Stomach smooth muscle (tissue), 2 donors: Measurements from ENCODE around the gene SEMA3E.
A peak's percentile ranks its signal among the peaks of the same experiment; 100 is the strongest.

ENCODE experiments used
- H3K27ac ChIP-seq: one replicate; pipeline ENCODE4 v1.7.0; 2013; ENCODE audit warnings: mild to moderate bottlenecking, low read length, inconsistent platforms
- H3K27me3 ChIP-seq, 2 donors: one replicate each; pipeline ENCODE4 v1.7.0; 2013; ENCODE audit warnings: low read length in 2 of 2; ENCODE audit not compliant: insufficient read depth in 2 of 2, control insufficient read depth in 1 of 2
- H3K36me3 ChIP-seq, 2 donors: one replicate each; pipeline ENCODE4 v1.7.0; 2013; ENCODE audit warnings: low read length in 2 of 2; ENCODE audit not compliant: control insufficient read depth in 2 of 2, insufficient read depth in 2 of 2
- H3K4me1 ChIP-seq: one replicate; pipeline ENCODE4 v1.7.0; 2013; ENCODE audit warnings: low read length; ENCODE audit not compliant: control insufficient read depth, insufficient read depth
- H3K4me3 ChIP-seq, 2 donors: one replicate each; pipeline ENCODE4 v1.7.0; 2013; ENCODE audit warnings: low read length in 2 of 2
- H3K9ac ChIP-seq, 2 donors: one replicate each; pipeline ENCODE4 v1.7.0; 2013; ENCODE audit warnings: low read length in 2 of 2, mild to moderate bottlenecking in 1 of 2
- H3K9me3 ChIP-seq, 2 donors: one replicate each; pipeline ENCODE4 v1.7.0; 2013; ENCODE audit warnings: low read length in 2 of 2; ENCODE audit not compliant: control insufficient read depth in 2 of 2
- donor health status: healthy.
- donor health status: Pancreatic carcinoma.

SEMA3E gene

GRCh38 chr7:83648464-83649241 lies at the start of gene SEMA3E:
SEMA3E (minus strand) TSS chr7:83649139.
- Histone ChIP-seq H3K27ac (no peak within 1 kb of the TSS), H3K27me3 (no peaks in the 10 kb centered on the region), H3K36me3 (no peaks in the 10 kb centered on the region), H3K4me1 (no peaks in the 10 kb centered on the region), H3K9ac (peak within 1 kb of the TSS; percentile 38 to 72), H3K4me3 (peak within 1 kb of the TSS; percentile 76 to 82), H3K9me3 (no peaks in the 10 kb centered on the region)

GRCh38 chr7:83697804-83698530 lies 49.0 kb upstream of the SEMA3E start:
- Histone ChIP-seq H3K27ac (no peak overlapping the region), H3K36me3 (no peaks in the 10 kb centered on the region), H3K27me3 (no peaks in the 10 kb centered on the region), H3K9ac (no peak overlapping the region), H3K4me1 (peaks cover 3% of the 10 kb centered on the region), H3K9me3 (no peaks in the 10 kb centered on the region), H3K4me3 (no peak overlapping the region)

DNA sequence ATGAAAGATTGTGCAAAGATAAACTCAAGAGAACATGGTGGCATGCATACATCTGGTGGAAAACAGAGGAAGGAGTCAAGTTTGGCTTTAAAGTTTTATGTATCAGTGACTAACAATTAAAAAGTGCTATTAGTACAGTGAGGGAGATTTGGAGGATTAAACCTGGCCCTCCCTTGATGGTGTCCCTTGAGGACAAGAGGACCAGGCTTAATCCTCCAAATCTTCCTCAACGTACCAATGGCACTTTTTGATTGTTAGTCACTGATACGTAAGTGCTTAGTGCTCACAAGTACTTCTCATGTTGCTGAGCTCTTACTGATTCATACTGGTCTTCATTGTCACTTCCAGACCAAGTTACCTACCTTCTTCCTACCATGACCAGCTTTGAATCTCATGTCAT lies 47.2 kb upstream of the SEMA3E start:
- no peak overlapping the region for H3K4me3 ChIP-seq
- H3K4me1 ChIP-seq: no peaks in the 10 kb centered on the region
- H3K9ac ChIP-seq: no peak overlapping the region
- no peaks in the 10 kb centered on the region for H3K9me3 ChIP-seq
- H3K27me3 ChIP-seq: no peaks in the 10 kb centered on the region
- H3K27ac ChIP-seq: no peak overlapping the region
- no peaks in the 10 kb centered on the region for H3K36me3 ChIP-seq

GRCh38 chr7:83695128-83695960 lies 46.4 kb upstream of the SEMA3E start:
- H3K9ac ChIP-seq: no peak overlapping the region
- no peaks in the 10 kb centered on the region for H3K9me3 ChIP-seq
- H3K4me1 ChIP-seq: no peaks in the 10 kb centered on the region

DNA sequence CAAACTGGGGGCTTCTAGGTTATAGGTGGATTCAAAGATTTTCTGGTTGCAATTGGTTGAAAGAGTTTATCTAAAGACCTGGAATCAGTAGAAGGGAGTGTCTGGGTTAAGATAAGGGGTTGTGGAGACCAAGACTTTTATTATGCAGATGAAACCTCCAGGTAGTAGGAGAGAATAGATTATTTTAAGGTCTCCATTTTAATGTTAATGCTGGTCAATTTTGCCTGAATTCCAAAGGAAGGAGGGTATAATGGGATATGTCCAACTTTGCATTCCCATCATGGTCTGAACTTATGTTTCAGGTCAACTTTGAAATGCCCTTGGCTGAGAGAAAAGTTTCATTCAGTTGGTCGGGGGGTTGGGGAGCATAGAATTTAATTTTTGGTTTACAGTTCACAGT lies 44.3 kb upstream of the SEMA3E start:
- no peaks in the 10 kb centered on the region for H3K9me3 ChIP-seq
- no peak overlapping the region for H3K4me3 ChIP-seq
- H3K36me3 ChIP-seq: no peaks in the 10 kb centered on the region
- H3K9ac ChIP-seq: no peak overlapping the region
- no peaks in the 10 kb centered on the region for H3K27me3 ChIP-seq
- H3K27ac ChIP-seq: no peak overlapping the region
- H3K4me1 ChIP-seq: no peaks in the 10 kb centered on the region

More at GRCh38 chr7:83695128-83695960, 46.4 kb upstream of the SEMA3E start:
- no peak overlapping the region for H3K4me3 ChIP-seq
- H3K36me3 ChIP-seq: no peaks in the 10 kb centered on the region
- H3K27me3 ChIP-seq: no peaks in the 10 kb centered on the region
- no peak overlapping the region for H3K27ac ChIP-seq

DNA sequence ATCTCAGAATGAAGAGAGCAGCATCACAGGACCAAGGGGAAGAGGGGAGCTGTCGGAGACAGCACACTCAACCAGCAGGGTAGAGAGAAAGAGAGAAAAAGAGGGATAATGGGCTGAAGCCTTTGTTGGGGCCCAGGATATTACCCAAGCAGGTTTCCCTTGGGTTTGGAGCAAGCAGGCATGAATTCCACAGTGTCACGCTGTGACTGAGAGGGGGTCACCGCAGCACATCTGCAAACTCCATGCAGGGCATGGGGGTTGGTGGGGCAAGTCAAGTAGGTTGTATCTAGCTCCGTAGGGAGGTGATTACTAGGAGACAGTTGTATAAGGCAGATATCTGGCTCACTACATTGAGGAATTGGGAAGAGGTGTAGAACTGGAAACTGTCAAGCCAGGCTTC lies 42.2 kb upstream of the SEMA3E start:
- Histone ChIP-seq H3K4me1 (no peaks in the 10 kb centered on the region), H3K4me3 (no peak overlapping the region), H3K27ac (no peak overlapping the region), H3K9me3 (no peaks in the 10 kb centered on the region), H3K36me3 (no peaks in the 10 kb centered on the region), H3K27me3 (no peaks in the 10 kb centered on the region), H3K9ac (no peak overlapping the region)

GRCh38 chr7:83689855-83690254 lies 40.9 kb upstream of the SEMA3E start:
- no peaks in the 10 kb centered on the region for H3K36me3 ChIP-seq
- no peak overlapping the region for H3K9ac ChIP-seq
- no peaks in the 10 kb centered on the region for H3K27me3 ChIP-seq
- H3K4me3 ChIP-seq: no peak overlapping the region
- H3K9me3 ChIP-seq: no peaks in the 10 kb centered on the region
- no peak overlapping the region for H3K27ac ChIP-seq
- no peaks in the 10 kb centered on the region for H3K4me1 ChIP-seq

- Histone ChIP-seq H3K36me3 (no peaks in the 10 kb centered on the region), H3K9me3 (no peaks in the 10 kb centered on the region), H3K27me3 (no peaks in the 10 kb centered on the region), H3K9ac (no peak overlapping the region), H3K4me3 (no peak overlapping the region), H3K4me1 (no peaks in the 10 kb centered on the region), H3K27ac (no peak overlapping the region)
Observed at GRCh38 chr7:83686416-83686815, 37.5 kb upstream of the SEMA3E start.

DNA sequence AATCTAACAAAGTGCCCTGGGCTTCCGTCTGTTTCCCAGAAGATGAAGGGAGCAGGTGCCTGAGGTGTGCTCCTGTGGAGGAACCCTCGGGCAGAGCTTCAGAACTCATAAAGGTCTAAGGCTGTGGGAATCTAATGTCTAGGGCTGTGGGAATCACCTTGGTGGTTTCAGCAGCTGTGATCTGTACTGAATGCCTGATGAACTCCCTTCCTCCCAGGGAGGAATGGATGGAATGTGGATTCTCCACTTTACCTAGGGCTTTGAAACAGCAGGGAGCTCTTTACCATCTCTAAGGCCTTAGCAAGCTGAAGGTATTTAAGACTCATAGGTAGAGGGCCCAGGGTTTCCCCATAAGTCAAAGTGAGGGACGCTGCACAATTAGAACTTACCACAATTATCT lies 36.0 kb upstream of the SEMA3E start:
- no peaks in the 10 kb centered on the region for H3K9me3 ChIP-seq
- no peak overlapping the region for H3K27ac ChIP-seq
- no peaks in the 10 kb centered on the region for H3K27me3 ChIP-seq
- H3K4me3 ChIP-seq: no peak overlapping the region
- no peaks in the 10 kb centered on the region for H3K36me3 ChIP-seq
- H3K9ac ChIP-seq: no peak overlapping the region
- no peaks in the 10 kb centered on the region for H3K4me1 ChIP-seq

DNA sequence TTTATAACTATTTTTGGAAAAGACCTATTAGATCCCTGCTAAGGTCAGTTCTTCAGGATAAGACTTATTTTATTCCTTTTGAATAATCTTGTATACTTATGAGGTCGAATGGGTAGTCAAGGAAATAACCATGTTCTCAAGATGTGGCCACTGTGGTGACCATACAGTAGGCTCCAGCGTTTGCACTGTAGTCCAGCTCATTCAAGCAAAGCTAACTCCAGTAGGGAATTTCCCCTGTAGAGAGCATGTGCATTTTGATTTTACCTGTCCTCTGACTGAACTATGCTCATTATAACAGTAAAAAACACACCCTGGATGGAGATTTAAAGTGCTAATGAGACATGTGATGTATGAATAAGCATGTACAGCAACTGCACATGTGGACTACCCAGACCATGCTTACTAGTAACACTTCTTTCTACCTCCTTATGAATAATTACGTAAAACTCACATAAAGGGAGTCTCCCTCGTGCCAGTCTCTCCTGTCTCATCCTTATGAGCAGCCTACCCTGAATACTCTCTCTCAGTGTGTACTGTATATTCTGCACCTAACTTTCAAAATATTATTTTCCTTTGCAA lies 32.4 kb upstream of the SEMA3E start:
- Histone ChIP-seq H3K27ac (no peak overlapping the region), H3K4me1 (no peaks in the 10 kb centered on the region), H3K36me3 (no peaks in the 10 kb centered on the region), H3K9ac (no peak overlapping the region), H3K4me3 (no peak overlapping the region), H3K9me3 (no peaks in the 10 kb centered on the region), H3K27me3 (no peaks in the 10 kb centered on the region)
